D721Med (cell line): ENCODE data around the gene LMX1B.

Source experiments
- DNase-seq: peaks from one replicate; pipeline ENCODE4 v3.0.0; 2011; ENCODE audit warnings: low spot score; ENCODE audit not compliant: insufficient read length
- FAIRE-seq: peaks from 2 replicates; lab custom pipeline; 2011; peaks lifted over from hg19 to GRCh38; lab: Jason Lieb, UNC
- TF ChIP-seq, protein P1 (sequence below): IDR thresholded peaks from 2 replicates; pipeline ENCODE4 v1.5.1; 2012; ENCODE audit warnings: mild to moderate bottlenecking, control low read depth; ENCODE audit not compliant: insufficient read depth; ENCODE audit errors: missing control alignments

LMX1B gene

DNA sequence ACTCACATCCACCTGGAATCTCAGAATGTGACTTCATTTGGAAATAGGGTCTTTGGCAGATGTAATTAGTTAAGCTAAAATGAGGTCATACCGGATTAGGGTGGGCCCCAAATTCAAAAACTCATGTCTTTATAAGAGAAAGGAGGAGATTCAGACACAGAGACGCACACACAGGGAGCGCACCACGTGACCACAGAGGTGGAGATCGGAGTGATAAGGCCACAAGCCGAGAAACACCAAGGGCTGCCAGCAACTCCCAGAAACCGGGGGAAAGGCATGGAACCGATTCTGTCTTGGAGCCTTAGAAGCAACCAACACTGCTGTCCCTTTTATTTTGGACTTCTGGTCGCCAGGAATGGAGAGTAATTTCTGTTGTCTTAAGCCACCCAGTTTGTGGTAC, 31.8 kb upstream of the LMX1B start:
- DNase-seq, result no peak
- no peak for FAIRE-seq
- TF ChIP-seq, protein P1, sequence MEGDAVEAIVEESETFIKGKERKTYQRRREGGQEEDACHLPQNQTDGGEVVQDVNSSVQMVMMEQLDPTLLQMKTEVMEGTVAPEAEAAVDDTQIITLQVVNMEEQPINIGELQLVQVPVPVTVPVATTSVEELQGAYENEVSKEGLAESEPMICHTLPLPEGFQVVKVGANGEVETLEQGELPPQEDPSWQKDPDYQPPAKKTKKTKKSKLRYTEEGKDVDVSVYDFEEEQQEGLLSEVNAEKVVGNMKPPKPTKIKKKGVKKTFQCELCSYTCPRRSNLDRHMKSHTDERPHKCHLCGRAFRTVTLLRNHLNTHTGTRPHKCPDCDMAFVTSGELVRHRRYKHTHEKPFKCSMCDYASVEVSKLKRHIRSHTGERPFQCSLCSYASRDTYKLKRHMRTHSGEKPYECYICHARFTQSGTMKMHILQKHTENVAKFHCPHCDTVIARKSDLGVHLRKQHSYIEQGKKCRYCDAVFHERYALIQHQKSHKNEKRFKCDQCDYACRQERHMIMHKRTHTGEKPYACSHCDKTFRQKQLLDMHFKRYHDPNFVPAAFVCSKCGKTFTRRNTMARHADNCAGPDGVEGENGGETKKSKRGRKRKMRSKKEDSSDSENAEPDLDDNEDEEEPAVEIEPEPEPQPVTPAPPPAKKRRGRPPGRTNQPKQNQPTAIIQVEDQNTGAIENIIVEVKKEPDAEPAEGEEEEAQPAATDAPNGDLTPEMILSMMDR, result no peak

DNA sequence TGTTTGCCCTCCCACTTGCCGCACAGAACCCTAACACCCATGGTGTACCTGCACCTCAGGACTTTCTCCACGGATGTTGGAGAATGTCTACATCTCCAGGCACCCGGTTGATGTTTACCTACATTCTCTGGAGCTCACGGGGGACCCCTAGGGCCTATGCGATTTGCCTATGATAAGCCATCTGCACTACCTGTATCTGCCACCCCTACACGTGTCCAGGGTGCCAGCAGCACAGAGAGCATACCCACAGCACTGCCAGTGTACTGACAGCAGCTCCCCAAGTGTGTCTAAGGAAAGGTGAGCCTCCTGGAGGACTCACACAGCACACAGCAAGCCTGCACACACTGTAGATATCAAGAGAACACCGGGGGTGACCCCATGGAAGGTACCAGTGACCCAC, 31.3 kb upstream of the LMX1B start:
- TF ChIP-seq, protein P1, result no peak
- DNase-seq (no peak), FAIRE-seq (no peak)

DNA sequence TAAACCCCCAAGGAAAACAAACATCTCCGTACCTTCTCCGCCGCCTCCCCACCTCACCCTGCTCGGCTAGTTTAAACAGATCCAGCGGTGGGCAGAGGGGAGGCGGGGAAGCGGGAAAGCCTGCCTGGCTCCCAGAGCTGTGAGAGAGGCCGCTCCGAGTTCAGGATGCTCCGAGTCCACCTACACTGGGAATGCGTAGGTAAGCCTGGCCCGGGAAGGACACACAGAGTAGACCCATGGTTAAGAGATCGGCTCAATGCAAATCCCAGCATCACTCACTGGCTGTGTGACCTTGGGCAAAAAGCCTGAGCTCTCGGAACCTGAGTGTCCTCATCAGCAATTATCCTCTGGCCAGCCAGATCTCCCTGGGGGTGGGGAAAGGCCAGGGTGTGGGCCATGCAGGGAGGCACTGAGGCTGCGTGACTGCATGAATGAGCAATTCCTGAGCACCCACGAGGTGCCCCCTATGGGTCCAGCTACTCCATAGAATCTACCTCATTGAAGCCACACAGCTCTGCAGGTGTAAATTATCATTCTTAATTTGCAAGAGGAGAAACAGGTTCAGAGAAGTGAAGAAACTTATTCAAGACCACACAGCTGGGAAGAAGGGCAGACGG, 30.5 kb upstream of the LMX1B start:
- DNase-seq, result no peak
- FAIRE-seq, result no peak
- TF ChIP-seq, protein P1, result no peak

DNA sequence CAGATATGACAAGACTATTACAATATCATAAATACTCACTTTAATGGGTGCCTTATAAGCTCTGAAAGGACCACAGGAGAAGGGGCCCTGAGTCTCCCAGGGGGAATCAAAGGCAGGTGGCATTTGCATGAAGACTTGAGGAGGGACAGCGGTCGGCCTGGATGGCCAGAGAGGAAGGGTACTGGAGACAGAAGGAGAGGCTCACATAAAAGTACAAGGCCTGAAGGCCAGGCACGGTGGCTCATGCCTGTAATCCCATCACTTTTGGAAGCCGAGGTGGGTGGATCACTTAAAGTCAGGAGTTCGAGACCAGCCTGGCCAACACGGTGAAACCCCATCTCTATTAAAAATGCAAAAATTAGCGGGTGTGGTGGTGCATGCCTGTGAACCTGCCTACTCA, 29.1 kb upstream of the LMX1B start:
- TF ChIP-seq, protein P1, result no peak
- FAIRE-seq (no peak), DNase-seq (no peak)

DNA sequence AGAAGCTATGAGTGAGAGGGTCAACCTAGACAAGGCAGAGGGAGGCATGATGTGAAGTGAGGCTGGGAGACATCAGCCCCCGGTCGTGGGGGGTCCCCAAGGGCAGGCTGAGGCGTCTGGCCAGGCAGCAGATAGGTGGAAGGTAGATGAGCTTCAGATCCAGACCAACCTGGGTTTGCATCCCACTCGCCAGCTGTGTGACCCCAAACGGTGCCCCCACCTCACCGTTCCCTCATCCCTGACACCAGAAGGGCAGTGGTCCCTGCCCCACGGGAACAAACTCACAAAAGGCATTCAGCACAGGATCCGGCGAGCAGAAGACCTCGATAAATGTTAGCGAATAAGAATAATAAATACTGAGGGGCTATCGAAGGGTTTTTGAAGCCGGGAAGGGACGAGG, 27.5 kb upstream of the LMX1B start:
- no peak for DNase-seq
- FAIRE-seq, result no peak
- TF ChIP-seq, protein P1, result no peak

DNA sequence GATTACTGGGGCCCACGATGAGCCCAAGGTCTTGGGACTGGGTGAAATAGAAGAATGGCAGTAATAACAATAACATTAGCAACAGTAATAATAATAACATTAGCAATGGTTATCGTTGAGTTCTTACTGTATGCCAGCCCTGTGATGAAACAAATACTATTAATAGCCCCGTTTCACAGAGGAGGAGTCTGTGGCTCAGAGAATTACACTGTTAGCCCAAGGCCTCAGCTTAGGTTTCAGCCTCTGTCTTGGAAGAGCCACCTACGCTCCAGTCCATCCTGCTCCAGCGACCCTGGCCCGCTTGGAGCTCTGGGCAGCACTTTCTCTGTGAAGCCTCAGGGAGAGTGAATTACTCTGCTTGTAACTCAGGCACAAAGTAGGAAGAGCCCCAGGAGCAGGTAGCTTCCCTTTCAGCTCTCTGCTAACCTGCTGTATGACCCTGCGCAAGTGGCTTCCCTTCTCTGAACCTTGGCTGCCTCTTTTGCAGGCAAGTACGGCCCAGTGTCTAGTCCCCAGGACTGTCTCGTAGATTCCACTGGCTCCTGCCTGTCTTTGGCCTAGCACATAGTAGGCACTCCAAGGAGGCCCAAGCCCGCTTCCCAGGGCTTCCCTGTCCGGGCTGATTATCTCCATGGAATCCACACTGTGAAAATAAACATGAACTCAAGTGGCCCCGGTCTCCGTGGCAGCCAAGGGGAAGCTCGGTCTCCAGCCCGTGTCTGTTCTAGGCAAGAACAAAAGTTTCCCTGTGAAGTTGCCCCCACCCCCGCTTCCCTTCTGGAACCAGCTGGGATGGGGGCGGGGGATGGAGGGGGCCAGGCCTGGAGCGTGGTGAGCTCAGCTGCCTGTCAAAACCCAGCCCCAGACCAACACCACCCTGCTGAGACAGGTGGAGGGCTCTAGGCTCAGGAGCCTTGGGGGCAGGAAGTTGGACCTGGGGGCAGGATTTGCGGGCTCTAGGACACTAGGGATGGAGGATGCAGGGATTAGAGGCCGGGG, 26.2 kb upstream of the LMX1B start:
- DNase-seq, result no peak

More for the DNA sequence above, 26.2 kb upstream of the LMX1B start:
- TF ChIP-seq, protein P1, result no peak
- no peak for FAIRE-seq
